ENCODE results near the gene LDB3.
"Not testable (repeated sequence)": the region's sequence is repeated elsewhere in the genome, so short reads cannot be mapped to it uniquely, and the experiment has no call there.

LDB3 gene

GRCh38 chr10:86708783-86709380, 40.6 kb downstream of the LDB3 start:
- no peak for DNase-seq

- DNase-seq: no peak
Measured at GRCh38 chr10:86709396-86710185, 41.3 kb downstream of the LDB3 start.

DNA sequence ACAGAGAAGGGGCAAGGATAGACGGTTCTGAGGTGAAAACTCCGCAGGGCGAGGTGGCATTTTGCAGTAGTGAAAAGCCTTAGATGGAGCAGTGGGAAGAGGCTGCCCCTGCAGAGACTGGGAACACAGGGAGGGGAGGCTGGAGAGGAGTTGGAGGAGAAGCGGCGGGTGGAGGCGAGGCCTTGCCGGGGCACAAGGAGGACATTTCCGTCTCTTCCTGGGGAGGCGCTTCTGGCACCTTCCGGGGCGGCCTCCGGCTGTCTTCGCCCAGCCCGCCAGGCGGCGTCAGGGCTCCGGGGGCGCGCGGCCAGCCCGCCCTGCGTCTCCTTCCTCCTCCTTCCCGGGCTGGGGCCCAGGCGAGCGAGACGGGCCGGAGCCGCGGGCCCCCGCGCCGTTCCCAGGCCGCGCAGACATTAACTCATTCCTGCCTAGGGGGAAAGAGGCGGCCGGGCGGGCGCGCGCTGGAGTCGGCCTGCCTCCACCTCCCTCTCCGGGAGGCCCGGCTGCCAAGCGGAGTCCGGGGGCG, 42.7 kb downstream of the LDB3 start:
- DNase-seq: peak; percentile 63

- DNase-seq: peak; percentile 35
Measured at GRCh38 chr10:86711513-86712316, 43.4 kb downstream of the LDB3 start.

DNA sequence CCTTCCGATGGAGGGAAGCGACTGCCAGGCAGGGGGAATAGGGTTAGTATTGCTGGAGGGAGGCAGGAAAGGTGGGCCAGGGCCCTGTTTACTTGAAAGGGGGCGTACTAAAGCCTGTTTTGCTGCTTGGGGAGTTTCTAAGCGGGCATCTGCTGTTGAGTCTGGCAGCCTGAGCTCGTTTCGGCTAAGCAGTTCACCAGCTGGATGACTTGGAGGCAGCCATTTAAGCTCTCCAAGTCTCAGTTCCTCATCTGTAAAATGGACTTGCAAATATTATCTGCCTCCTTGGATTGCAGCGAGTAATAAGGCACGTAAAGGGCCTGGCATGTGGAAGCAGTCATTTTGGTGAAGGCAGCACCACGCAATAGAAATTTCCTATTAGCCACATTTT, 44.0 kb downstream of the LDB3 start:
- DNase-seq: peak; percentile 27

DNA sequence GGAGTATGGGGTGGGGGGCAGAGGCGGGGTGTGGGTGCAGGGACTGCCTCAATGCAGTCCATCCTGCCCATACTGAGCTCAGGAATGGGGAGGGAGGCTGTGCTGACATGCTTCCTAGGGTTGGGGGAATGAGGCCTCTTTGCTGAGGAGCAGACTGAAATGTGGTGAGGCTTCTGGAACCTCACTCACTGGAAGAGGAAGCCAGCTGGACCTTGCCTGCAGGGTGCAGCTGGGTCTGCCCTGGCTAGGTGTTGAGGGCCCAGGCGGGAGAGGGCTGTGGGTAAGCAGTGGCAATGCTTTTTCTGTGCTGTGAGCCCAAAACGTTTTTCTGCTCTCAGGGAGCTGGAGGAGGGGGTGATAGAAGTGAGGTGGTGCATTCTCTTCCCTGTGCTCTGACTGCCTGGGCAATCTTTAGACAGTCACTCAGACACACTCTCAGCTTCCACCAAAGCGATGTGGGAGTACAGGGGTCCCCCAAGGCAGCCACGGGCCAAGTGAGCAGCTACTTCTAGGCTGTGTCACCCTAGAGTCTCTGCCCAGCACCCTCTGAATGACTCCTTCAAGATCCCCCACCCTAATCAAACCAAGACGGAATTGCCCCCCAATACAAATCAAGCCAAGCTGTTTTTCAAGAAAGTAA, 47.0 kb downstream of the LDB3 start:
- no peak for DNase-seq

DNA sequence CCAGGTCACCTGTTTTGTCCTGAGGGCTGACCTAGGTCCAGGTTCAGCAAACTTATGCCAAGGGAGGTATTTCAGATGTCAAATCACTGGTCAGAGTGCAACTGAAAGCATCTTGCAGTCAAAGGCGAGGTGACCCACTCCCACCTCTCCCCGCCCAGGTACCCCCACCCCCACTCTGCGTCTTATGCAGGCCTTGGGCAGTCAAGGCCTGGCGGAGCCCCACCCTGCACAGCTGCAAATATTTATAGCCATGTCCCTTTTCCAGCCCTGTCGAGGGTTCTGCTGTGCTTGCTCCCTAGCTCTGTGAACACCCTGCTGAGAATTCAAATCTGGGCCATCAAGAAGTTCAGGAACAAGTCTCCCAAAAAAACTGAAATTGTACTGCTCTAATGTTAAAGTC, 47.5 kb downstream of the LDB3 start:
- no peak for DNase-seq

GRCh38 chr10:86716466-86716865, 48.2 kb downstream of the LDB3 start:
- no peak for DNase-seq

- DNase-seq: no peak
Measured at GRCh38 chr10:86718556-86718955, 50.2 kb downstream of the LDB3 start.

DNA sequence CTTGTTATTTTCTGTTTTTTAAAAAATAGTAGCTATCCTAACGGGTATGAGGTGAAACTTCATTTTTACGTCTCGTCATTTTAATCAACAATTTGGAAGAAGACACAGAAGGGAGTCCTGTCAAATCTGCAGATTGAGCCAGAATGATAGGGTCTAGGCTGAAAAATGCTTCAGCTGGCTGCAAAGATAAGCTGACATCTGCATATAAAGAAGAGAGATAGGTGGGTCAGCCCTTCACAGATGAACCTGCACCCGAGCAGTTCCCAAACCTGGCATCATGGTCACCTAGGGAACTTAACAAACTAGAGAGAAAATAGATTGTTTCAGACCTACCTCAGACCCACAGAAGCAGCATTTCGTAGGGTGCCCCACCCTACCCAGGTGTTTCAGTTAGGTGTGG, 52.9 kb downstream of the LDB3 start:
- DNase-seq: no peak

- no peak for DNase-seq
Measured at GRCh38 chr10:86723009-86723408, 54.7 kb downstream of the LDB3 start.

DNA sequence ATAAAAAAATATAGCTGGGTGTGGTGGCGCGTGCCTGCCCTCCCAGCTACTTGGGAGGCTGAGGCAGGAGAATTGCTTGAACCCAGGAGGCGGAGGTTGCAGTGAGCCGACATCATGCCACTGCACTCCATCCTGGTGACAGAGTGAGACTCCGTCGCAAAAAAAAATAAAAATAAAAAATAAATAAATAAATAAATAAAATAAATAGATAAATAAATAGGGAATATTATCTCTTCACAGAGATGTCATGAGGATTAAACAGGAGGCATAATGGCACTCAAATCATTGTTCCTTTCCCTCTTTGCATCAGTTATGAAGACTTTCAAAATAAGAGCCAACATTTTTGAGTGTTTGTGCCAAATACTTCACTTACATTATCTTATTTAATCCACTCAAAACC, 56.1 kb downstream of the LDB3 start:
- no peak for DNase-seq

GRCh38 chr10:86725980-86726676, 57.8 kb downstream of the LDB3 start:
- no peak for DNase-seq

GRCh38 chr10:86726677-86726999, 58.3 kb downstream of the LDB3 start:
- no peak for DNase-seq

DNA sequence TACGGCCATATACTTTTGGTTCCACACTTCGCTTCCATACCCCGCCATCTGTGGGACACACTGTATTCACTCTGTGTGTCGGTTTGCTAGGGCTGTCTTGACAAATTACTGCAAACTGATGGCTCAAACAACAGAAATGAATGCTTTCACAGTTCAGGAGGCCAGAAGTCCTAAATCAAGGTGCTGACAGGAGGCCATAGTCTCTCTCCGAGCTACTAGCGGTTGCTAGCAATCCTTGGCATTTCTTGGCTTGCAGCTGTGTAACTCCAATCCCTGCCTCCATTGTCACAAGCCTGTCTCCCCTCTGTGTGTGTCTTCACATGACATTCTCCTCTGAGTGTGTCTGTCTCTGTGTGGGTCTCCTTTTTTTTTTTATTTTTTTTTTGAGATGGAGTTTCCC, 59.2 kb downstream of the LDB3 start:
- DNase-seq: no peak

- DNase-seq: no peak
Measured at GRCh38 chr10:86728056-86728455, 59.7 kb downstream of the LDB3 start.

- no peak for DNase-seq
Measured at GRCh38 chr10:86729677-86730076, 61.4 kb downstream of the LDB3 start.

- DNase-seq: peak; percentile 13
Measured at GRCh38 chr10:86730227-86730626, 61.9 kb downstream of the LDB3 start.

GRCh38 chr10:86732771-86733170, 64.5 kb downstream of the LDB3 start:
- DNase-seq: no peak

DNA sequence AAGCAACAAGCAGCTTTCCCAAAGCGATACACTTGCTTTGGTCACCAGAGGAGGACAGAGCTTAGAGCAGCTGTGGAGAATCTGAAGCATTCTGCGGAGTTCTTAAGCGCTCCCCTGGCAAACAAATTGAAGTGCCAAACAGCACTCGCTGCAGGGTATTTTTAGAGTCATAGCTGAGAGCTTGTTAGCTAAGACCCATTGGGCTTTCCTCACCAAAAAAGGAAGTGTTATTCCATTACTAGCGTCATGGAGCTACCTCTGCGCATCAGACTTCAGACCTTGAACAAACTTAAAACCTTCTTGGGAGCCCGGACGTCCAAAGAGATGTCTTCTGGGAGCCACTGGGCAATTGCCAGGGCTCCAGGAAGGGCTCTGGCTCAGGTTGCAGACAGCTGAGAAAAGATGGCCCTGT, 65.0 kb downstream of the LDB3 start:
- no peak for DNase-seq

DNA sequence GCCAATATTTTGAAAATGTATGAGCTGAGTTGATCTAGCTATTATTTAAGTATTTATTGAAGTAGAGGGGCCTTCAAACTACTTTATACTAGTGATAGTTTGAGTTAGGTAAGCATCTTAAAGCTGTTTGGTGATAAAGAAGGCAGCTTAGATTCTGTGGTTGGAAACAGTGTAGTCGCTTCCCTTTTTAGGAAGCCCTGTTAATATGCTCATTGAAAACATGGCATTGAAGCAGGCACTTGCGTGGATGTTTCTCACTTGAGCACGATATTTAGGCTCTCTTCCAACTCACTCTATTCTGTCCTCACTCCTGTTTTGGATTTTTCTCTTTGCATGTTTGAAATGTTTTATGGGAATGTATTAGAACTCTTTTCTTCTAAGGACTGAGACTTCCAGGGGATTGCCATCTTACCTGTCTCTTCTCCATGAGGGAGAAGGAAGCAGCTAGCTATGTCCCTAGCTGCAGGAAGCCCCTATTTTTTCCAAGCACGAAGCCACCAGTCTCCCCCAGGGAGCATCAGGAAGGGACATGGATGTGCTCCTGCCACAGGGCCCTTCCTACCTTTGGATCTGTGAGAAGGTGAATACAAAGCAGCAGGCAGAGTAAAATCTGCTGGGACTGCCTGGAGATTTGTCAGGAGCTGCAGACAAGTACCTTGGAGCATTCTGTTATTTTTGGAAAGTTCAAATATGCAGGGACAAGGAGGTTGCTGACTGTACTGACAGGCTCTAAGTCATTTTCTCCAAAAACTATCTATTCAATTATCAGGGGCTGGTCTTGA, 66.1 kb downstream of the LDB3 start:
- DNase-seq: no peak

DNA sequence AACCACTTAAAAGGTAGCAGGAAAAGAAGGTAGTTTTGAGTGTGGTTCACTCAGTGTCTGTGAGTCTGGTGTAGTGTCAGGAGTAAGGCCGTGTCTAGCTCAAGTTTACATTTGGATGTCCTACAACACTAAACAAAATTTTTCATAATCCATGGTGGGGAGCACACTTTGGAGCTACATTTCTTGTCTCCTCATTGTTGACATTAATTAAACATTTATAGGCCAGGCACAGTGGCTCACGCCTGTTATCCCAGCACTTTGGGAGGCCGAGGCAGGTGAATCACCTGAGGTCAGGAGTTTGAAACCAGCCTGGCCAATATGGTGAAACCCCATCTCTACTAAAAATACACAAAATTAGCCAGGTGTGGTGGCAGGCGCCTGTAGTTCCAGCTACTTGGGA, 67.0 kb downstream of the LDB3 start:
- not testable (repeated sequence) for DNase-seq
